ENCODE results near the gene ATP1A4. TPM values are rescaled to one million over a fixed set of nuclear protein-coding genes. Genes with fewer than 3 reads are reported as not detected.
"Not testable (repeated sequence)": the region's sequence is repeated elsewhere in the genome, so short reads cannot be mapped to it uniquely, and the experiment has no call there.

Gene ATP1A4
- not detected in 2 replicates for total RNA-seq (2014; rRNA removed; shearing (Covaris generic); ENCODE audit: low replicate concordance)

GRCh38 chr1:160151303-160151702 is at the start of gene ATP1A4:
ATP1A4 (plus strand) TSS chr1:160151603; CDS start chr1:160152041, 438 bp downstream.
- H3K9me3 ChIP-seq: no peaks in the 10 kb centered on the region
- no peak for DNase-seq
- no peak within 1 kb of the TSS for H3K4me3 ChIP-seq
- no peaks in the 10 kb centered on the region for H3K27me3 ChIP-seq
- H3K36me3 ChIP-seq: no peaks in the 10 kb centered on the region

DNA sequence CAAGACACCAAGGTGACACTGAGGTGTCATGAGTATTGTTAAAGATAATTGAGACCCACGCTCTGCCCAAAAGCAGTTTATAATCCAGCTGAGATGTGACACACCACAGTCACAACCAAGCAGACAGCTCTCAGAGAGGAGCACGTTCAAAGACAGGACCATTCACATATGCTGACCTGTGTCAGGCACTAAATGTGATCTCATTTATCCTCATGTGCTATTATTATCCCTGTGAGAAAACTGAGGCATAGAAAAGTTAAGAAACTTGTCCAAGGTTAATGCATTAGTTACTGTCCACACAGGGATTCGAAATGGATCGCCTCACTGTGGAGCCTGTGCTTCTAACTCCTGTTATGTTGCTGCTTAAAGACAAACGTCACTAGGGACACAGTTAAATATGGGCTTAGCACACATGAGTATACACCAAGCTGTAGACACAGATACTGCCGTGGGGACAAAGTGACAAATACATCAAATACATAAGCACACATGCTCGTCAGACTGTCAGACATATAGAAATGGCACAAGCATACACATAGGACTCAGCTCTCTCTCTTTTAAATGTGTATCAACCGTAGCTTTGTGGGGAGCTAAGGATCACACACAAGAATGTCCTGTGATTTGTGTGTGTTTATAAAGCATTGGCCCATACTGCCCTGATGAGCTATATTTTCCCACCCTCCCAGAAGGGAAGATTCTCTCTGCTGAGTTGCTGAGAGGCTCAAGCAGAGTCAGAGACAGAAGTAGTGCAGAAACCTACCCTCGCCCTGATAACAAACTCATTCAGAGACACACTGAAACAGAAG is 49.5 kb upstream of the ATP1A4 start:
- Histone ChIP-seq H3K4me3 (no peak overlapping the region), H3K27me3 (no peaks in the 10 kb centered on the region), H3K36me3 (no peaks in the 10 kb centered on the region), H3K9me3 (no peaks in the 10 kb centered on the region)
- DNase-seq: no peak

DNA sequence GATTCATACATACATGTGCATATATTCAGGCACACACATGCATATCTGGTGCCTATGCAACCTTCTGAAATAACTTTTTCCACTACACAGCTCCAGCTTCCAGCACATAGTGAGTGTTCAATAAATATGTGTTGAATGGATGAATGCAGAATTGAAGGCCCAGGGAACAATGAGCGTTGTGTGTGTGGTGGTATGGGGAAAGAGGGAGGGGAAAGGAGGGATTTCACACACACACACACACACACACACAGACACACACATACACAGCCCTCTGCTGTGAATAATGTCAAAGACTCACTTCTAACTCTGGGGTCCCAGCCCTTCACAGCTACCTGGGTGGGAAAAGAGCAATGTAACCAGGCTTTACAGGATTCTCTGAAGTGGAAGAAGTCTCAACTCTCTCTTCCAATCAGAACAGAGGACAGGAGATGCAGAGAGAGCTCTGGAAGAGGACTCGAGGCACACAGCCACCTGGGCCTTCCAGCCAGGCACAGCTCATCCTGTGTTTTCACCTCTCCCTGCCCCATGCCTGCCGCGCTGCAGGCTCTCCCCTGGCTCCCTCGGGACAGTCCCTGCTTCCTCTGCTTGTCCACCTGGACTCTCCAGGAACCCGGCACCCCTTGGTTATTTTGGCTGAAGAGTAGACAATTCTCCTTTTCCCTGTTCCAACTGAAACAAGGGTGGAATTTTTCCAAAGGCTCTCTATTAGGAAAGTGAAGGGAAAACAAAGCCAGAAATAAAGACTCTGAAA is 47.6 kb upstream of the ATP1A4 start:
- DNase-seq: no peak
- H3K9me3 ChIP-seq: no peaks in the 10 kb centered on the region
- no peaks in the 10 kb centered on the region for H3K27me3 ChIP-seq
- H3K36me3 ChIP-seq: no peaks in the 10 kb centered on the region
- H3K4me3 ChIP-seq: no peak overlapping the region

DNA sequence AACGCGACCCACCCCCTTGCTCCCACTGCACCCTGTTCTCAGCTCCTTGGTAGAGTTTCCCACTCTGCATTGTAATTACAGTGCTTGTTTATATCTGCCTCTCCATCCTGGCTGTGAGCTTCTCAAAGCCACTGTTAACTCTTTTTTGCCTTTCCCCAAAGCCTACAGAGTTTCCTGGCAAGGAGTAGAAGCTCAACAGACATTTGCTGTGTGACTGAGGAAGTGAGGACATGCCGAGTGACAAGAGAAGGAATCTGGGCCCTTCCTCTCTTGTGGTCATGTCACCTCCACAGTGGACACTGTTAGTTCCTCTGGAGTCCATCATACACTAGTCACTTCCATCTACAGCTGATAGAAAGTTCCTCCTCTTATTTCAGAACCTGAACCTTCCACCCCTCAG is 46.9 kb upstream of the ATP1A4 start:
- Histone ChIP-seq H3K36me3 (no peaks in the 10 kb centered on the region), H3K4me3 (no peak overlapping the region), H3K27me3 (no peaks in the 10 kb centered on the region), H3K9me3 (no peaks in the 10 kb centered on the region)
- no peak for DNase-seq

DNA sequence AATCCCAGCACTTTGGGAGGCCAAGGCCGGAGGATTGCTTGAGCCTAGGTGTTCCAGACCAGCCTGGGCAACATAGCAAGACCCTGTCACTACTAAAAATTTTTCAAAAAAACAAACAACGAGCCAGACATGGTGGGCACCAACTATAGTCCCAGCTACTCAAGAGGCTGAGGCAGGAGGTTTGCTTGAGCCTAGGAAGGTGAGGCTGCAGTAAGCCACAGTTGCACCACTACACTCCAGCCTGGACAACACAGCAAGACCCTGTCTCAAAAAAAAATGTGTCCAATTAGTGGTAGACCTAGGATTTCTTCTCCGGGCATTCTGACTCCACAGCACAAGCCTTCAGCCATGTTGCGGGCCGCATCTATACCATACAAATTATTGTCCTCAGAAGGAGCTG is 46.2 kb upstream of the ATP1A4 start:
- H3K36me3 ChIP-seq: no peaks in the 10 kb centered on the region
- no peaks in the 10 kb centered on the region for H3K9me3 ChIP-seq
- DNase-seq: no peak
- H3K27me3 ChIP-seq: no peaks in the 10 kb centered on the region
- H3K4me3 ChIP-seq: no peak overlapping the region

- Histone ChIP-seq H3K4me3 (no peak overlapping the region), H3K27me3 (no peaks in the 10 kb centered on the region), H3K9me3 (no peaks in the 10 kb centered on the region), H3K36me3 (no peaks in the 10 kb centered on the region)
- no peak for DNase-seq
Observed at GRCh38 chr1:160107512-160107911, 43.9 kb upstream of the ATP1A4 start.

DNA sequence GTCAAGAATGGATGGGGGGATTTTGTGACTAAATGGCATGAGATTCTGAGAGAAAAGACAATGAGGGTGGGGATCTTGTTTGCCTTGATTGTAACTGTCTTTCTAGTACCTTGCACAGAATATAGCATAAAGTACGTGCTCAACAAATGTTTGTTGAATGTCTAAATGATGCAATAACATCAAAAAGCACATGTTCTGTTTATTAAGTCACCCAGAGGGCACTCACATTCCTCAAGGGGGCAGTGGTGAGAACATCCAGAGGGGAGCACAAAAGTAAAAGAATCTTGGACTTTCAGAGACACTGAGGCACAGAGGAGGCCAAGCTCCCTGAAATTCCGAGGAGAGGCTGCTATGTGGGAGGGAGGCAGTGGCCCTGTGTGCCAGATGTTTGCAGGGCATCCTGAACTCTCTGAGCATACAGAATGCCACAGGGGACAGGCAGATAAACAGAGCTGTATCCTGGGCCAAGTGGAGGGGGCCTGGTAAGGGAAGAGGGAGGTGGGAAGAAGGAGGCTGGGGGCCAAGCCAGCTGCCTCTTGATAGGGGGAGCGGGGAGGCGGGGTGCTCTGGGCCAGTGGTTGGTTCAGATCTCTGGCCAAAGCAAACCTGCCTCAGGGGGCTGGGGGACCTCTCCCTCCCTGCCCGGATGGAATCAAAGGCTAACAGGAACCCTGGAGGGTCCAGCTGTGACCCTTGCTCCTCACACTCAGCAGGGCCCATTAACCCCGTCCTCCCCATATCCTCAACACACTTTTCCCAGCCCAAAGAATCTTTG is 42.3 kb upstream of the ATP1A4 start:
- no peaks in the 10 kb centered on the region for H3K27me3 ChIP-seq
- DNase-seq: no peak

DNA sequence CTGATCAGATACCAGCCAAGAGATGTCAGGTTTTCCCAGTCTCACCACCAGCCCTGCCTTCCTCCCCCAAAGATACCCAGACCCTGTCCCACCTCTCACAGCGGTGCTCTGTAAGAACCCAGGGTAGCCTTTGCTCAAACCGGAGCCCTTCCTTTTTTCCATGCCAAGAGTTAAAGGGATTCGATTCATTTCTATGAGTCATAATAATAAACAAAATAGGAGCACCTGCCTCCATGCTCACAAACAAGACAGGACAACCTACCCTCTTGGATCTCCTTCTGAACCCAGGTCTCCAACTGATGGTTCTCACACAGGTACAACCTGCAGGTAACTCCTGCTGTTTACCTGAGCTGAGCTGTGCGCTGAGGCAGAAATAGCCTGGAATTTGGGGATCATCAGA is 41.7 kb upstream of the ATP1A4 start:
- no peak for DNase-seq
- Histone ChIP-seq H3K36me3 (no peaks in the 10 kb centered on the region), H3K9me3 (no peaks in the 10 kb centered on the region), H3K4me3 (no peak overlapping the region), H3K27me3 (no peaks in the 10 kb centered on the region)

More for the DNA sequence above, 42.3 kb upstream of the ATP1A4 start:
- Histone ChIP-seq H3K36me3 (no peaks in the 10 kb centered on the region), H3K9me3 (no peaks in the 10 kb centered on the region), H3K4me3 (no peak overlapping the region)

- H3K36me3 ChIP-seq, H3K4me3 ChIP-seq, H3K27me3 ChIP-seq, DNase-seq, H3K9me3 ChIP-seq: not testable (repeated sequence)
Observed at GRCh38 chr1:160111462-160111861, 39.9 kb upstream of the ATP1A4 start.

- Histone ChIP-seq H3K27me3 (no peaks in the 10 kb centered on the region), H3K36me3 (no peaks in the 10 kb centered on the region), H3K4me3 (no peak overlapping the region), H3K9me3 (no peaks in the 10 kb centered on the region)
- no peak for DNase-seq
Observed at GRCh38 chr1:160112357-160112756, 39.0 kb upstream of the ATP1A4 start.

DNA sequence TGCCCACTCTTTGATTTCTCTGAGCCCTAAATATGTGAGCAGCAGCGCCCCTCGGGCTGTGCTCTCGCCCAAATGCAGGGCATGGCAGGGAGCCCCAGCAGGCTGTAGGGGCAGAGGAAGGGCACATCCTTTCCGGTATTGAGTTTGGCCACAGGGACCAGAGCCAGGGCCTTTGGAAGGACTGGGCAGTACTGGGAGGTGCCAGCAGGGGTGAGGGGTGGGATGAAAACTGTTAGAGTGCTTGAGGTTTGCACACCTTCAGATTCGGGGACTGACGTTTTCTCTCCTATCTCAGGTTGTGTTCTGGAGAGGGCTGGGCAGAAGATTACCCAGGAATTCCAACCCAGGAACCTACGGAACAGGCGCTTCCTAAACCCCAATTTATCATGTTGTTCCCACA is 38.0 kb upstream of the ATP1A4 start:
- no peak overlapping the region for H3K4me3 ChIP-seq
- H3K27me3 ChIP-seq: no peaks in the 10 kb centered on the region
- no peaks in the 10 kb centered on the region for H3K36me3 ChIP-seq
- peak; percentile 37 for DNase-seq
- H3K9me3 ChIP-seq: no peaks in the 10 kb centered on the region

DNA sequence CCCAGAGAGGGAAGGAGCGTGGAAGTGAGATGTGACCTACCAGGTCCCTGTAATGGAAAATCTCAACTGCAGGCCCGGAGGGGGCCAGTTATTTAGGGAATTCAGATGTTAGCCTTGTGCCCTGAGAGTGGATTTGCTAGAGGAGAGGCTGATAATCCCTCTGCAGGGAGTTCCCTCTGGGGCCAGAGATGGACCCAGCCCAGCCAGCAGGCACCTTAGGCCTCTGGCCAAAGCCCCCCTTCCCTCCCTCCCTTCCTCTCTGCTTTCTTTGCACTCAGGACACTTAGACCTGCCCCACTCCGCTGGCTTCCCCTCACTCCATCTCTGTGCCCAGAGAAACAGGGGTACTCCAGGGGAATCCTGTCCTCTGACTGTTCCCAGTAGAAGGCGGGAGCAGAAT is 37.3 kb upstream of the ATP1A4 start:
- Histone ChIP-seq H3K9me3 (no peaks in the 10 kb centered on the region), H3K36me3 (no peaks in the 10 kb centered on the region), H3K27me3 (no peaks in the 10 kb centered on the region), H3K4me3 (no peak overlapping the region)
- DNase-seq: no peak

- Histone ChIP-seq H3K36me3 (no peaks in the 10 kb centered on the region), H3K4me3 (no peak within 1 kb of the TSS), H3K9me3 (no peaks in the 10 kb centered on the region), H3K27me3 (no peaks in the 10 kb centered on the region)
- DNase-seq: no peak
Observed at GRCh38 chr1:160115545-160116282, 35.7 kb upstream of the ATP1A4 start, which contains the start of gene ATP1A2. ATP1A2 (plus strand) TSS chr1:160115759; CDS start chr1:160115862, 103 bp downstream.

DNA sequence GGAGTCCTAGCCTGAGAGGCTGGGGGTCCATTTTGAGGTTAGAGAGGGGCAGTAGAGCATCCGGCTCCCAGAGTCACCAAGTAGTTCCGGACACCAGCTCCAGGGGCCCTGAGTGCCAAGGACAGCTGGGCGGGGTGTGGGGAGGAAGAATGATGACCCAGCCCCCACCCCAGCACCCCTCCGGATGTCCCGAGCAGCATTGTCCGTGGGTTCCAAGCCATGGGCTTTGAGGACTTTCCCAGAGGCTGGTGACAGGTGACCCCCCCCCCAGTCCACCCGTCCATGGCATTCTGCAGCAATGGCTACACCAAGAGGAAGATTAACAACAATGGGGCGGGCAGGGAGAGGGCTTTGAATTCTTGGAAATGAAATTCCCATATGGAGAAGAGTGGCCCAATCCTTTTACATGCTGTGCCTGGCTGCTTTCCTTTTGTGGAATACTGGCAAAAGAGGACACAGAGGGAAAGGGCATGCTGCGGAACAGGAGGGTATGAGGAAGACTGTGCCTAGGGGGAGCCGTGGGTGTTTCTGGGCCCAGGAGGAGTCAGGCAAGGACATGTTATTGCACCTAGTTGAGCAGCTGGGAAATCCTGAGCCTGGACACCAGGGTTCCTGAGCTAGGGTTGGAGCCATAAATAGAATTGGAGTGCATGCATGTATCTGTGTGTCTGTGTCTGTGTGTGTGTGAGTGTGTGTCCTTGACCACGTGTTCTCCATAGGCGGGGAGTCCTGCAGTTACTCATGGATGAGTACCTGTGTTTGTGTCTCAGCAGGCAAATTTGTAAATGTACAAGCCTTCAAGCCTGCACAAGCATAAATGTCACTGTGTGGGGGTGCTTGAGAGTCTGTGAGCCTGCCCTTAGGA is 34.9 kb upstream of the ATP1A4 start:
- Histone ChIP-seq H3K9me3 (no peaks in the 10 kb centered on the region), H3K27me3 (no peaks in the 10 kb centered on the region), H3K4me3 (no peak overlapping the region), H3K36me3 (no peaks in the 10 kb centered on the region)
- no peak for DNase-seq

DNA sequence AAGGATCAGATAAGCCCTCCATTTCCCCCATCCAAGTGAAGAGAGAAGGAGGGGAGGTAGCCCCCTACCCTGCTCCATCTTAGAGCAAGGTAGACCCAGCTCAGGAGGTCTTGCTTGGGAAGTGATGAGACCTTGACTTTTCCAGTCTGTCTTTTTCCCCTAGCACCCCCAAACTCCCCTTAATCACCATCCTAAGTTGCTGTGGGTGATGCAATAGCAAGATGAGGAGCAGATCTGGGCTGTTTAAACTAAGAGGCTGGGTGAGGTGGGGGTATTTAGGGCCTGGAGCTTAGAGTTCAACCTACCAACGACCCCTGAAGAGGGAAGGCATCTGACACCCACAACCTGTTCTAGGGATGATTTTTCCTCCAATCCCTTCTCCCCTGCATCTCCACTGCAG is 34.1 kb upstream of the ATP1A4 start:
- no peak for DNase-seq
- H3K4me3 ChIP-seq: no peak overlapping the region
- no peaks in the 10 kb centered on the region for H3K9me3 ChIP-seq
- H3K36me3 ChIP-seq: no peaks in the 10 kb centered on the region
- no peaks in the 10 kb centered on the region for H3K27me3 ChIP-seq

Measured in MG63 (cell line).